Osteoblast (primary cell): ENCODE measurements around the gene GIT1. TPM values are rescaled to one million over a fixed set of nuclear protein-coding genes. Genes with fewer than 3 reads are reported as not detected.

Experiments
- DNase-seq: peaks from one replicate; pipeline ENCODE4 v3.0.0; 2011; ENCODE audit warnings: low spot score, mixed read lengths; ENCODE audit not compliant: insufficient read length; ENCODE audit errors: missing footprints
- H2AFZ ChIP-seq: 2 replicates; pipeline ENCODE4 v1.6.0; 2011; ENCODE audit warnings: mild to moderate bottlenecking, low read length
- H3K27ac ChIP-seq: 2 replicates; pipeline ENCODE4 v1.5.1; 2011; ENCODE audit warnings: mild to moderate bottlenecking, low read depth, low read length, moderate library complexity
- H3K27me3 ChIP-seq: 2 replicates; pipeline ENCODE4 v1.6.0; 2012; ENCODE audit warnings: mild to moderate bottlenecking, control low read depth, inconsistent platforms, low read length, moderate library complexity; ENCODE audit not compliant: insufficient read depth
- H3K36me3 ChIP-seq: 2 replicates; pipeline ENCODE4 v1.5.1; 2011; ENCODE audit warnings: mild to moderate bottlenecking, low read length, control low read depth, moderate library complexity; ENCODE audit not compliant: insufficient read depth
- H3K4me1 ChIP-seq: 2 replicates; pipeline ENCODE4 v1.5.1; 2011; ENCODE audit warnings: mild to moderate bottlenecking, low read length, control low read depth, moderate library complexity; ENCODE audit not compliant: insufficient read depth
- H3K4me2 ChIP-seq: 2 replicates; pipeline ENCODE4 v1.6.0; 2011; ENCODE audit warnings: mild to moderate bottlenecking, low read length; ENCODE audit not compliant: insufficient read depth
- H3K4me3 ChIP-seq: fragments of 200-600 bp; sonication (generic); 3 replicates; pipeline ENCODE4 v1.5.1; 2012; ENCODE audit warnings: mild to moderate bottlenecking, low read length, inconsistent platforms; ENCODE audit not compliant: insufficient read depth
- H3K79me2 ChIP-seq: 2 replicates; pipeline ENCODE4 v1.6.0; 2012; ENCODE audit warnings: mild to moderate bottlenecking, low read length, control low read depth, inconsistent platforms; ENCODE audit not compliant: insufficient read depth
- H3K9me3 ChIP-seq: 2 replicates; pipeline ENCODE4 v1.5.1; 2011; ENCODE audit warnings: low read depth, low read length, control low read depth
- H4K20me1 ChIP-seq: 2 replicates; pipeline ENCODE4 v1.6.0; 2012; ENCODE audit warnings: mild to moderate bottlenecking, low read length, control low read depth; ENCODE audit not compliant: insufficient read depth
- CTCF ChIP-seq: IDR thresholded peaks from 2 replicates; pipeline ENCODE4 v1.5.1; 2011; ENCODE audit warnings: mild to moderate bottlenecking, low read depth, low read length, moderate library complexity; ENCODE audit errors: extremely low read depth
- total RNA-seq: library from RNA; depleted of rRNA; stranded (reverse); fragments of >200 nt; gene quantifications from 2 replicates; pipeline ENCODE4 v1.2.3, GENCODE V29; 2012

GIT1 gene
- total RNA-seq, 1 donor, result 34.4 TPM

- Histone ChIP-seq H3K27me3 (no peaks in the 10 kb centered on the region), H3K36me3 (no peaks in the 10 kb centered on the region), H3K9me3 (no peaks in the 10 kb centered on the region), H3K4me2 (no peak overlapping the region), H3K79me2 (no peaks in the 10 kb centered on the region), H3K27ac (no peak overlapping the region), H4K20me1 (peaks cover 9% of the 10 kb centered on the region), H3K4me3 (no peak overlapping the region), H2AFZ (peak overlapping the region; percentile 55), H3K4me1 (peaks cover 19% of the 10 kb centered on the region)
- no peak for TF ChIP-seq CTCF
- peak; percentile 88 for DNase-seq
Observed at GRCh38 chr17:29624586-29624985, 35.1 kb upstream of the GIT1 start.

GRCh38 chr17:29623283-29623647 is 33.8 kb upstream of the GIT1 start:
- TF ChIP-seq CTCF, result no peak
- peak overlapping the region; percentile 87 for H3K4me2 ChIP-seq
- H3K27me3 ChIP-seq, result no peaks in the 10 kb centered on the region
- peak overlapping the region; percentile 25 for H2AFZ ChIP-seq
- H4K20me1 ChIP-seq, result peaks cover 12% of the 10 kb centered on the region
- H3K9me3 ChIP-seq, result no peaks in the 10 kb centered on the region
- H3K79me2 ChIP-seq, result no peaks in the 10 kb centered on the region
- no peaks in the 10 kb centered on the region for H3K36me3 ChIP-seq
- no peak overlapping the region for H3K27ac ChIP-seq
- peaks cover 25% of the 10 kb centered on the region for H3K4me1 ChIP-seq
- H3K4me3 ChIP-seq, result peak overlapping the region; percentile 88
- peak; percentile 75 for DNase-seq

GRCh38 chr17:29622337-29623282 is 33.2 kb upstream of the GIT1 start, which contains the start of gene CORO6:
Gene CORO6 (minus strand): TSS chr17:29622912. CDS start chr17:29621421, 1,491 bp downstream.
- peak; percentile 97 for DNase-seq
- Histone ChIP-seq H3K4me2 (peak within 1 kb of the TSS; percentile 87), H3K27ac (no peak within 1 kb of the TSS), H3K4me3 (peak within 1 kb of the TSS; percentile 88), H3K79me2 (no peaks in the 10 kb centered on the region), H4K20me1 (peaks cover 12% of the 10 kb centered on the region), H3K36me3 (no peaks in the 10 kb centered on the region), H3K9me3 (no peaks in the 10 kb centered on the region), H3K27me3 (no peaks in the 10 kb centered on the region), H2AFZ (peak within 1 kb of the TSS; percentile 76), H3K4me1 (peaks cover 25% of the 10 kb centered on the region)
- TF ChIP-seq CTCF, result no peak

DNA sequence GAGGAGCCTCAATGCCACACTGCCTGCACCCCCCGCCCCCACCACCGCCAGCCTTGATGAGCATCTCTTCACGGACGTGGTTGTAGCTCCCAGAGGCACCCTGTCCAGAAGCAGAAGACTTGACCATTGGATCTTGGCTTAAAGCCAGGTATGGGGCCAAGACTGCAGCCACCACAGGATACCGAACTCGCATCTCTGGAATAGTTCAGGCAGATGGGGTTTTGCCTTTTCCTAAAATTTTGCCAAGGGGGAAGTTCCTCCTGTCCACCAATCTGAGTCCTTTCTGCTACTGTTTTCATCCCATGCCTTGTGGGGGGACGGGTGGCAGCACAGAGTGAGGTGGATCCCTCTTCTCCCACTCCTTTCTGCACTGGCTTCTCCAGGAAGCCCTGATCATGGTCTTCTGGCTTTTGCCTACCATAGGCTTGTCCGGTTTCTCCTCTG is 32.3 kb upstream of the GIT1 start:
- Histone ChIP-seq H3K79me2 (no peaks in the 10 kb centered on the region), H4K20me1 (peaks cover 12% of the 10 kb centered on the region), H3K9me3 (no peaks in the 10 kb centered on the region), H3K27me3 (no peaks in the 10 kb centered on the region), H3K36me3 (no peaks in the 10 kb centered on the region), H3K27ac (no peak overlapping the region), H2AFZ (no peak overlapping the region), H3K4me2 (peak overlapping the region; percentile 87), H3K4me1 (peaks cover 25% of the 10 kb centered on the region), H3K4me3 (peak overlapping the region; percentile 88)
- no peak for TF ChIP-seq CTCF
- peak; percentile 83 for DNase-seq
